ENCODE data around the gene PARD3. TPM values are rescaled to one million over a fixed set of nuclear protein-coding genes. Genes with fewer than 3 reads are reported as not detected.
"Not testable (repeated sequence)": the region's sequence is repeated elsewhere in the genome, so short reads cannot be mapped to it uniquely, and the experiment has no call there.

PARD3 gene
- total RNA-seq, 1 donor from 2014 or later = 1.7 TPM

DNA sequence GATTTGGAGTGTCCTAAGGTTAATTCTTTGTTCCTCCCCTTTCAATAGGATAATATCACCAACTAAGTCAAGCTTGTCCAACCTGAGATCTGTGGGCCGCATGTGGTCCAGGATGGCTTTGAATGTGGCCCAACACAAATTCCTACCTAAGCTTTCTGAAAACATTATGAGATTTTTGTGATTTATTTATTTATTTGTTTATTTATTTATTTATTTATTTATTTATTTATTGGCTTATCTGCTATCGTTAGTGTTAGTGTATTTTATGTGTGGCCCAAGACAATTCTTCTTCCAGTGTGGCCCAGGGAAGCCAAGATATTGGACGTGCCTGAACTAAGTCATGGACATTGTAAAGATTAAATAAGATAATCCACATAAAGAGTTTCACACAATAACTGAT is 446.0 kb downstream of the PARD3 start:
- no peak for DNase-seq (ENCODE audit: low spot score)
- Mint-ChIP-seq H3K27ac (no peak overlapping the region), H3K27me3 (ENCODE audit: insufficient read depth) (no peaks in the 10 kb centered on the region), H3K9me3 (no peaks in the 10 kb centered on the region), H3K4me1 (ENCODE audit: low read depth) (peaks cover 4% of the 10 kb centered on the region), H3K4me3 (no peak overlapping the region), H3K36me3 (ENCODE audit: low read depth) (no peaks in the 10 kb centered on the region)
- intact Hi-C loops (cut with micrococcal nuclease) = no loop called here

DNA sequence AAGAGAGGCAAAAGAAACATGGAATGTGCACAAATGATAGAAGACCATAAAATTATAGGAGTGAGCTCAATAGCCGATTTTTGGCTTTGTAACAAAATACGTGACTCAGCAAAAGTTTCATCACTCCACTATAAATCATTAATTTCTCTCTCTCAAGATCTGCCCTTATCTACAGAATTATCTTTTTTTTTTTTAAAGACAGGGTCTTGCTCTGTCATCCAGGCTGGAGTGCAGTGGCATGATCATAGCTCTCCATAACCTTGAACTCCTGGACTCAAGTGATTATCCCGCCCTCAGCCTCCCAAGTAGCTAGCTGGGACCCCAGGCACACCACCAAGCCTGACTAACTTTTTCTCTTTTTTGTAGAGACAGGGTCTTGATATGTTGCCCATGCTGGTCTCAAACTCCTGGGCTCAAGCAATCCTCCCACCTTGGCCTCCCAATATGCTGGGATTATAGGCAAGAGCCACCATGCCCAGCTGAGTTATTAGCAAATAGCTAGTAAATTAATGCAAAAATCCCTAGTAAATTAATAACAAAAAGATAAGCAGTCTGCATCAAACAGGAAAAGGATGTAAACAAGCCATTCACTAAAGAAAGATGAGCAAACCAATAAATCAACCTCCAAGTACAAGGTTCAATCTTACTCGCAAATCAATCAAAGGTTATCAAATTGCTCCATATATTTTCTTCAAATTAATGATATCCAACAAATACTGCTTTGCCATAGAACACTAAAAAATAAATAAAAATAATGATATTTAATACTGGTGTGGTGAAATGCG is 450.7 kb downstream of the PARD3 start:
- Mint-ChIP-seq H3K9me3 (no peaks in the 10 kb centered on the region), H3K4me1 (ENCODE audit: low read depth) (no peaks in the 10 kb centered on the region), H3K4me3 (no peak overlapping the region), H3K27ac (no peak overlapping the region), H3K36me3 (ENCODE audit: low read depth) (no peaks in the 10 kb centered on the region), H3K27me3 (ENCODE audit: insufficient read depth) (peaks cover 2% of the 10 kb centered on the region)
- intact Hi-C loops (cut with micrococcal nuclease) = no loop called here
- DNase-seq (ENCODE audit: low spot score) = no peak

- no peak for DNase-seq (ENCODE audit: low spot score)
- H3K27me3 Mint-ChIP-seq (ENCODE audit: insufficient read depth) = peaks cover 2% of the 10 kb centered on the region
- no peaks in the 10 kb centered on the region for H3K36me3 Mint-ChIP-seq (ENCODE audit: low read depth)
- H3K9me3 Mint-ChIP-seq = no peaks in the 10 kb centered on the region
- no peak overlapping the region for H3K27ac Mint-ChIP-seq
- intact Hi-C loops (cut with micrococcal nuclease) = no loop called here
- H3K4me1 Mint-ChIP-seq (ENCODE audit: low read depth) = no peaks in the 10 kb centered on the region
- no peak overlapping the region for H3K4me3 Mint-ChIP-seq
These were observed 454.1 kb downstream of the PARD3 start for GRCh38 chr10:34360984-34361383.

GRCh38 chr10:34359435-34359813 is 455.7 kb downstream of the PARD3 start:
- H3K4me1 Mint-ChIP-seq (ENCODE audit: low read depth) = no peaks in the 10 kb centered on the region
- DNase-seq (ENCODE audit: low spot score) = no peak
- no peak overlapping the region for H3K4me3 Mint-ChIP-seq
- no peaks in the 10 kb centered on the region for H3K36me3 Mint-ChIP-seq (ENCODE audit: low read depth)
- H3K27me3 Mint-ChIP-seq (ENCODE audit: insufficient read depth) = peaks cover 2% of the 10 kb centered on the region
- H3K27ac Mint-ChIP-seq = no peak overlapping the region
- no peaks in the 10 kb centered on the region for H3K9me3 Mint-ChIP-seq
- intact Hi-C loops (cut with micrococcal nuclease) = no loop called here

DNA sequence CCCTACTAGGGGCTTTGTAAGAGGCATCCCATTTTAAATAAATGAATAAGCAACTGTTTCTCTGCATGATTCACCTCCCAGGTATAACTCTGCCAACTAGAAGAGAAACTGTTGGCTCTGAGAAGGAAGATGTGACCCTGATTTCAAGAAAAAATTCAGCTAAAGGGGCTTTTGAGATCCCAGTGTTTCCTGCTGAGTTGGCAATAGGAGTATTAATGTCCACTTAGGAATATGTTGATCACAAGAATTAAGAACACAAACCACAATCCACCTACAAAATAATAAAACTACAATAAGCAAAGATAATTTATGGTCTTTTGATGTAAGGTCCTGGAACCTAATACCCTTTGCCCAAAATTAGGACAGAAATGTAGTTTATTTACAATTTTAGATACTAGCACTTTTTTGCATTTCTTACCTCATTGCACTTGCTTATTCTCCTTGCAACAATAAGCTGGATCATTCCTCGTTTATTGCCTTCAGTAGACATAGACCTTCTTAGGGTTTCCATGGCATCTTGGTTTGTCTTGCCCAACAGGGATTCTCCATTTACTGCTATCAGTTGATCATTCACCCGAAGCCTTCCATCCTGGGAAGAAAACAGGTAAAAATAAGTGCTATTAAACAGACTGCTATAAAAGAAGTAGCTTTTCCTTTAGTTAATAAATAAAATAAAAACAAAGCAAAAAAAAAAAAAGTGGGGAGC is 456.2 kb downstream of the PARD3 start:
- intact Hi-C loops (cut with micrococcal nuclease) = no loop called here
- Mint-ChIP-seq H3K27me3 (ENCODE audit: insufficient read depth) (peaks cover 2% of the 10 kb centered on the region), H3K27ac (no peak overlapping the region), H3K9me3 (no peaks in the 10 kb centered on the region), H3K4me1 (ENCODE audit: low read depth) (no peaks in the 10 kb centered on the region), H3K36me3 (ENCODE audit: low read depth) (no peaks in the 10 kb centered on the region), H3K4me3 (no peak overlapping the region)
- DNase-seq (ENCODE audit: low spot score) = no peak

DNA sequence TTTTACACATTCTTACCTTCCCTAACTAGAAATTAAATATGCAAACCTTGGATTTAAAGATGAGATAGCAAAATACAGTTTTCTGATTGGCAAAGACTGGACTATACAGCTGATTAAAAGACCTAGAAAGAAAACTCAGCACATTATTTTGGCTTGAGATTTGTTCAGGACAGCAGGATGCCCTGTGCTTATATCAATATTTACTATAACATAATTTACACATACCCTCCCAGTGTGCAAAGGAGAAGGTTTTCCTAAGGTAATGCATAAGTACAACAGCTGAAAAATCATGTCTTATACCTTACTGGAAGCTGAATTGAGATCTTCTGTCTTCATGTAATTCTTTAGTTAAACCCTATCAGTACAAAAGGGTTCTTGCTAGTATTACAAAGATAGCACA is 458.6 kb downstream of the PARD3 start:
- H3K4me3 Mint-ChIP-seq = no peak overlapping the region
- no peaks in the 10 kb centered on the region for H3K9me3 Mint-ChIP-seq
- intact Hi-C loops (cut with micrococcal nuclease) = no loop called here
- H3K27ac Mint-ChIP-seq = no peak overlapping the region
- no peaks in the 10 kb centered on the region for H3K4me1 Mint-ChIP-seq (ENCODE audit: low read depth)
- H3K36me3 Mint-ChIP-seq (ENCODE audit: low read depth) = no peaks in the 10 kb centered on the region
- no peak for DNase-seq (ENCODE audit: low spot score)
- peaks cover 2% of the 10 kb centered on the region for H3K27me3 Mint-ChIP-seq (ENCODE audit: insufficient read depth)

DNA sequence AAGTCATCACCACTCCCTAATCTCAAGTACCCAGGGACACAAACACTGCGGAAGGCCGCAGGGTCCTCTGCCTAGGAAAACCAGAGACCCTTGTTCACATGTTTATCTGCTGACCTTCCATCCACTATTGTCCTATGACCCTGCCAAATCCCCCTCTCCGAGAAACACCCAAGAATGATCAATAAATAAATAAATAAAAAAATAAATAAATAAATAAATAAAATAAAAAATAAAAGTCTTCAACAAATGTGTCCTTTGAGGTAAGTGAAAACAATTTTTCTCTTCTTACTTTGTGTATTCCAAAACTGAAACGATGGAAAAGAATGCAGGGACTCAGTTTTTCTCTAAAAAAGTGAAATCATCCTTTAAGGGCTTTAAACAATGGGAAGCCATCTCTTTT is 461.6 kb downstream of the PARD3 start:
- H3K4me1 Mint-ChIP-seq (ENCODE audit: low read depth); H3K27ac Mint-ChIP-seq; H3K36me3 Mint-ChIP-seq (ENCODE audit: low read depth); DNase-seq (ENCODE audit: low spot score); H3K9me3 Mint-ChIP-seq; intact Hi-C loops (cut with micrococcal nuclease); H3K4me3 Mint-ChIP-seq; H3K27me3 Mint-ChIP-seq (ENCODE audit: insufficient read depth): not testable (repeated sequence)

GRCh38 chr10:34352599-34353204 is 462.4 kb downstream of the PARD3 start:
- H3K27me3 Mint-ChIP-seq (ENCODE audit: insufficient read depth); H3K9me3 Mint-ChIP-seq; H3K36me3 Mint-ChIP-seq (ENCODE audit: low read depth); intact Hi-C loops (cut with micrococcal nuclease); DNase-seq (ENCODE audit: low spot score); H3K4me3 Mint-ChIP-seq; H3K4me1 Mint-ChIP-seq (ENCODE audit: low read depth); H3K27ac Mint-ChIP-seq: not testable (repeated sequence)

DNA sequence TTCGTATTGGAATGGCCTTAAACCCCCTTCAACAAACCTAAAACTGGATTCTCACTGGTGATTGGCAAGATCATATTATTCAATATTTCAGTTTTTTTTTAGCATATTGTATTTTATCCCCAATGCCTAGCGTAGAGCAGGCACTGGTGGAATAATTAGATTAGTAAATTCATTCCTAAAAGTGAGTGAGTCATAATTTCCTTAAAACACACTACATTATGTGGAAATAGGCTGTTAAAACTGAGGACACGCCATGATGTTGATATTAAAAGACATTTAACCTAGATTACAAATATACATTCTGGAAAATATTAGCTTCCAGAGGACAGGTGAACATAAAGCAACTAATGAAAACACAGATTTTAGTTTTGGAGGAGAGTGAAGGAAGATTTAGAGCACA is 463.9 kb downstream of the PARD3 start:
- H3K4me1 Mint-ChIP-seq (ENCODE audit: low read depth) = no peaks in the 10 kb centered on the region
- H3K9me3 Mint-ChIP-seq = no peaks in the 10 kb centered on the region
- intact Hi-C loops (cut with micrococcal nuclease) = no loop called here
- H3K36me3 Mint-ChIP-seq (ENCODE audit: low read depth) = no peaks in the 10 kb centered on the region
- no peaks in the 10 kb centered on the region for H3K27me3 Mint-ChIP-seq (ENCODE audit: insufficient read depth)
- no peak for DNase-seq (ENCODE audit: low spot score)
- no peak overlapping the region for H3K4me3 Mint-ChIP-seq
- H3K27ac Mint-ChIP-seq = no peak overlapping the region

DNA sequence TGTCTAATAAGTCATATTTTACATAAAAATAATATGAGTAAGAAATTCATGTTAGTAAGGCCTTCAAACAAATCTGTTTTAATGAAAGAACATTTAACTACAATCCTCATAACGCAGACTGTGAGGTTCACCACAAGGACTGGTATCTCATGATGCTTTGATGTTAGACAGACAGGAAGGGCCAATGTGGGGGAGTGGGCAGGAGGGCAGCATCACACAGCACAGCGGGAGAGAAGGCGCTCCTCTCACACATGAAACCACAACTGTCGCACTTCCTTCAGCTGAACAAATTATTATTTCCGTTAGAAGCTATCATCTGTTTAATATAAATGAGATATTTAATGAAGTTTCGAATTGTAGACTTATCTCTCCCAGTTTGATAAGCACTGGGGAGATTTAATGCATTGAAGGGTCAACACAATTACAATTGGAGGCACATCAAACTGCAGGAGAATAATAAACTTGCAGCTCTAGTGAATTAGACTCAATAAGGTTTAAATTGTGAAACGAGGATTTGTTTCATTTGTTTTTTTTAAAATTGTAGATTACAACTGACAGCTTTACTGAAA is 466.1 kb downstream of the PARD3 start:
- no peaks in the 10 kb centered on the region for H3K4me1 Mint-ChIP-seq (ENCODE audit: low read depth)
- no peaks in the 10 kb centered on the region for H3K27me3 Mint-ChIP-seq (ENCODE audit: insufficient read depth)
- no peak overlapping the region for H3K4me3 Mint-ChIP-seq
- H3K9me3 Mint-ChIP-seq = no peaks in the 10 kb centered on the region
- no peaks in the 10 kb centered on the region for H3K36me3 Mint-ChIP-seq (ENCODE audit: low read depth)
- intact Hi-C loops (cut with micrococcal nuclease) = no loop called here
- H3K27ac Mint-ChIP-seq = no peak overlapping the region
- no peak for DNase-seq (ENCODE audit: low spot score)

DNA sequence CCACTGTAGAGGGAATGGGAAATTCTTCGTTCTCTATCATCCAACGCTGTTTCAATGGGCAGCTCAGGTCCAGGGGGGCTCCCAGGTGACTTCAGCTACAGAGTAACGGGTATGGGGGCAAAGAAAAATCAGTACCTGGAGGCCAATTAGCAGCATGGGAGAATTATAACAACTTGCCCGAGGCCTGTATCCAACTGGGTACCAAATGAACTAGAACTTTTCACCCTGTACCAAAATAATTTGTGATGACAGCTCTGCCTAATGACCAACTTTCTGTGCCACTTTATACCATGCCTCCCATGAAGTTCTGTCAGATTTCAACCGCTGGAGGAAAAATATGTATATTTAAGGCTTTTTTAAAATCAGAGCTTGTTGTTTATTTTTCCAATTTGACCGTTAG is 467.1 kb downstream of the PARD3 start:
- Mint-ChIP-seq H3K27me3 (ENCODE audit: insufficient read depth) (no peaks in the 10 kb centered on the region), H3K9me3 (no peaks in the 10 kb centered on the region), H3K27ac (no peak overlapping the region), H3K4me1 (ENCODE audit: low read depth) (no peaks in the 10 kb centered on the region), H3K4me3 (no peak overlapping the region), H3K36me3 (ENCODE audit: low read depth) (no peaks in the 10 kb centered on the region)
- intact Hi-C loops (cut with micrococcal nuclease) = no loop called here
- no peak for DNase-seq (ENCODE audit: low spot score)

DNA sequence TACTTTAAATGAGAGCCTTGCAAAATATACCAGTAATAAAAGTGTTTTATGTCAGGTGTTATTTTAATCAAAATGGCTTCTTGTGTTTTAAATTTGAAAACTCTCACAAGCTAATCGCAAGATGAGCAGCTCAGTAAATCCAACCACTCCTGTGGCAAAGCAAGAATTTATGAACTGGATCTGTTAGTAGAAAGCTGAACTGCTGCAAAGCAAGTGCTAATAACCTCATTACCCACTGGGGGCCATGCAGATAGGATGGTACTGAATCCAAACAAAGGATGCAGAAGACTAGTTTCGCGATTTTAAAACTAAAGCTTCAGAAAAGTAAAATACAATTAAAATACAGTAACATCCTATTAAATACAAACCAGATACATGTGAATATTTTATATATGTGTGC is 468.0 kb downstream of the PARD3 start:
- no peak overlapping the region for H3K27ac Mint-ChIP-seq
- no peaks in the 10 kb centered on the region for H3K9me3 Mint-ChIP-seq
- no peak overlapping the region for H3K4me3 Mint-ChIP-seq
- no peaks in the 10 kb centered on the region for H3K27me3 Mint-ChIP-seq (ENCODE audit: insufficient read depth)
- DNase-seq (ENCODE audit: low spot score) = no peak
- H3K4me1 Mint-ChIP-seq (ENCODE audit: low read depth) = no peaks in the 10 kb centered on the region
- H3K36me3 Mint-ChIP-seq (ENCODE audit: low read depth) = no peaks in the 10 kb centered on the region
- intact Hi-C loops (cut with micrococcal nuclease) = no loop called here

GRCh38 chr10:34346516-34347100 is 468.5 kb downstream of the PARD3 start:
- no peaks in the 10 kb centered on the region for H3K36me3 Mint-ChIP-seq (ENCODE audit: low read depth)
- no peak for DNase-seq (ENCODE audit: low spot score)
- intact Hi-C loops (cut with micrococcal nuclease) = no loop called here
- no peaks in the 10 kb centered on the region for H3K4me1 Mint-ChIP-seq (ENCODE audit: low read depth)
- no peak overlapping the region for H3K27ac Mint-ChIP-seq
- no peak overlapping the region for H3K4me3 Mint-ChIP-seq
- H3K9me3 Mint-ChIP-seq = no peaks in the 10 kb centered on the region
- H3K27me3 Mint-ChIP-seq (ENCODE audit: insufficient read depth) = no peaks in the 10 kb centered on the region

Measured in activated T-helper 1 cell treated with anti-CD3 and anti-CD28 coated beads, Interleukin-12 subunit alpha, Interleukin-12 subunit beta, Interleukin-2, Interleukin-4 antibody, amounts not matched to agents 30 ng/mL and 10 ng/mL and 1 ng/mL, durations not matched to agents 14 hours and 24 hours and 36 hours (primary cell).